DOHH2 (cell line): ENCODE results near the gene KAT7.

Source experiments
- H3F3A ChIP-seq: fragments of 200-600 bp; sonication (generic), shearing (Covaris generic); 2 replicates; pipeline ENCODE4 v1.6.0; 2016; ENCODE audit warnings: antibody characterized with exemption, mild to moderate bottlenecking; ENCODE audit not compliant: control insufficient read depth, insufficient read depth
- H3K27ac ChIP-seq: fragments of 200-600 bp; sonication (generic); 2 replicates; pipeline ENCODE4 v1.5.1; 2014; ENCODE audit warnings: low read depth, mild to moderate bottlenecking, low read length, moderate library complexity
- H3K27me3 ChIP-seq: fragments of 200-600 bp; sonication (generic); 2 replicates; pipeline ENCODE4 v1.6.1; 2014; ENCODE audit warnings: mild to moderate bottlenecking, low read length, mixed read lengths; ENCODE audit not compliant: control insufficient read depth
- H3K36me3 ChIP-seq: fragments of 200-600 bp; sonication (generic); 2 replicates; pipeline ENCODE4 v1.6.1; 2014; ENCODE audit warnings: mild to moderate bottlenecking, low read length, moderate library complexity, mixed read lengths; ENCODE audit not compliant: control insufficient read depth
- H3K4me1 ChIP-seq: fragments of 200-600 bp; sonication (generic); 2 replicates; pipeline ENCODE4 v1.6.1; 2014; ENCODE audit warnings: mild to moderate bottlenecking, low read length, mixed read lengths; ENCODE audit not compliant: control insufficient read depth
- H3K4me2 ChIP-seq: fragments of 200-600 bp; sonication (generic); 2 replicates; pipeline ENCODE4 v1.6.0; 2014; ENCODE audit warnings: mild to moderate bottlenecking, low read length, moderate library complexity
- H3K4me3 ChIP-seq: fragments of 200-600 bp; sonication (generic); 2 replicates; pipeline ENCODE4 v1.5.1; 2014; ENCODE audit warnings: mild to moderate bottlenecking, low read length, mixed read lengths
- H3K79me2 ChIP-seq: fragments of 200-600 bp; sonication (generic); 2 replicates; pipeline ENCODE4 v1.6.1; 2014; ENCODE audit warnings: mild to moderate bottlenecking, low read length, mixed read lengths; ENCODE audit not compliant: control insufficient read depth
- H3K9me2 ChIP-seq: fragments of 200-600 bp; sonication (generic); replicated peaks from 2 replicates; pipeline ENCODE4 v1.6.1; 2014; ENCODE audit warnings: mild to moderate bottlenecking, low read length, mixed read lengths; ENCODE audit not compliant: control insufficient read depth
- H3K9me3 ChIP-seq: fragments of 200-600 bp; sonication (generic); 2 replicates; pipeline ENCODE4 v1.6.1; 2014; ENCODE audit warnings: antibody characterized with exemption, low read length, mixed read lengths; ENCODE audit not compliant: control insufficient read depth, insufficient read depth
- H4K20me1 ChIP-seq: fragments of 200-600 bp; sonication (generic); 2 replicates; pipeline ENCODE4 v1.6.0; 2014; ENCODE audit warnings: low read depth, mild to moderate bottlenecking, antibody characterized with exemption, low read length, moderate library complexity; ENCODE audit not compliant: control insufficient read depth, insufficient read depth
- EZH2phosphoT487 ChIP-seq: fragments of 200-600 bp; sonication (generic); IDR thresholded peaks from 2 replicates; pipeline ENCODE4 v1.6.1; 2017; ENCODE audit warnings: borderline replicate concordance, mild to moderate bottlenecking, antibody characterized with exemption, low read length, moderate library complexity, mixed read lengths
- TF ChIP-seq, protein P1 (sequence below): fragments of 200-600 bp; sonication (generic); IDR thresholded peaks from one replicate; pipeline ENCODE4 v1.5.1; 2014; ENCODE audit warnings: antibody characterized with exemption, mild to moderate bottlenecking, low read depth, low read length; ENCODE audit not compliant: poor library complexity, severe bottlenecking

KAT7 gene

DNA sequence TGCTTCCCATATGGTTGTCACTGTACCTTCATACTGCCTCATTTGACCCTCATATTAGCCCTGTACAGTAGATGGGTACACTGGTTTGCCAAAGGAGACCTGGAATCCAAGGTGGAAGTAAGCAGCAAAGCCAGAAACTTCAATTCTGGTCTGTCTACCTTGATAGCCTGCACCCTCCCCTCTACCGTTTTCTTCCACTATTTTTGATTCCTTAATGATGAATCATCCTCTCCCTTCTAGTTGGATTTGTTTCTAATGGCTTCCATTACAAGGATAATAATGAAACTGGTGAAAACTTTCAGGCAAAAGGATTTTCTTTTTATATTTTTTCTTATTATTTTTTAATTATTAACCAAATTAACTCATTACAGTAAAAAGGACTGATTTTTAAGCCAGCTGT is 42.1 kb downstream of the KAT7 start:
- H3K4me1 ChIP-seq: peaks cover 2% of the 10 kb centered on the region
- H3K4me3 ChIP-seq: no peak overlapping the region
- peaks cover 55% of the 10 kb centered on the region for H3K36me3 ChIP-seq
- no peaks in the 10 kb centered on the region for H3K9me3 ChIP-seq
- no peak overlapping the region for H3K4me2 ChIP-seq
- no peaks in the 10 kb centered on the region for H3K9me2 ChIP-seq
- no peaks in the 10 kb centered on the region; the same call in 1 of the 2 replicates for H3F3A ChIP-seq
- no peaks in the 10 kb centered on the region for H3K79me2 ChIP-seq
- no peak overlapping the region for H3K27ac ChIP-seq
- no peaks in the 10 kb centered on the region for H3K27me3 ChIP-seq
- no peaks in the 10 kb centered on the region for H4K20me1 ChIP-seq
- TF ChIP-seq, protein P1, sequence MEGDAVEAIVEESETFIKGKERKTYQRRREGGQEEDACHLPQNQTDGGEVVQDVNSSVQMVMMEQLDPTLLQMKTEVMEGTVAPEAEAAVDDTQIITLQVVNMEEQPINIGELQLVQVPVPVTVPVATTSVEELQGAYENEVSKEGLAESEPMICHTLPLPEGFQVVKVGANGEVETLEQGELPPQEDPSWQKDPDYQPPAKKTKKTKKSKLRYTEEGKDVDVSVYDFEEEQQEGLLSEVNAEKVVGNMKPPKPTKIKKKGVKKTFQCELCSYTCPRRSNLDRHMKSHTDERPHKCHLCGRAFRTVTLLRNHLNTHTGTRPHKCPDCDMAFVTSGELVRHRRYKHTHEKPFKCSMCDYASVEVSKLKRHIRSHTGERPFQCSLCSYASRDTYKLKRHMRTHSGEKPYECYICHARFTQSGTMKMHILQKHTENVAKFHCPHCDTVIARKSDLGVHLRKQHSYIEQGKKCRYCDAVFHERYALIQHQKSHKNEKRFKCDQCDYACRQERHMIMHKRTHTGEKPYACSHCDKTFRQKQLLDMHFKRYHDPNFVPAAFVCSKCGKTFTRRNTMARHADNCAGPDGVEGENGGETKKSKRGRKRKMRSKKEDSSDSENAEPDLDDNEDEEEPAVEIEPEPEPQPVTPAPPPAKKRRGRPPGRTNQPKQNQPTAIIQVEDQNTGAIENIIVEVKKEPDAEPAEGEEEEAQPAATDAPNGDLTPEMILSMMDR: no peak
- TF ChIP-seq EZH2phosphoT487: no peak

DNA sequence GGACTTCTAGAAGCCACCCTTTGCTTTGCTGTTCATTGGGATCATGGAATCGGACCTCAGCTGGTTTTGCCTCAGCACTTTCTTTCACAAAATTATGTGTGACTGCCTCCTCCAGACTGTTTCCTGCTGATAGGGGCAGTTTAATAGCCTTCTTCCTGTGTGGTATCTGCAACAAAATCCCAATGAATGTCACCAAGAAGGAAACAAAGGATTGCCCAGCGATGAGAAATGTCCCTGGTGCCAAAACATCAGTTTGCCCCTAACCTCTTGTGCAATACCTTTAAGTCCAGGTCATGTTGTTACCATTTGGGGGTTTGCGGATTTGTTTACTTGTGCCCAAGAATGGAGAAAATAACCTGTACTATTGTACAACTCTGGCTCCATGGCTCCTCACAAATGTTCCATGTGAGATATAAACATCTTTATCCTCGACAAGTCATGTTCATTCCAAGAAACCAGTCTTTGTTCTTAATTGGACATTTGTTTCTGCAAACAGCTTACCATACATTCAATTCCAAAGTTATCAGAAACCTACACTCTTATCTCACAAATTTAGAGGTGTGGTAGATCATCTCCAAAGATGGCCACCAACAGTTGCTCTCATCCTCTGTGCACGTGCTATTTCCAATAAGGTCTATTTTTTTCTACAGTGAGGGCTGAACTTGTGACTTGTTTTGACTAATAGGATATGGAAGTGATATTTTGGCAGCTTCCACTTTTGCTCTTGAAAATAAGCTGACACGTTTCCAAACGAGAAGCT is 44.5 kb downstream of the KAT7 start:
- Histone ChIP-seq H3K79me2 (no peaks in the 10 kb centered on the region), H3K27ac (no peak overlapping the region), H3K36me3 (peaks cover 32% of the 10 kb centered on the region), H3K9me2 (no peaks in the 10 kb centered on the region), H3K27me3 (no peaks in the 10 kb centered on the region), H3K4me3 (no peak overlapping the region), H3F3A (no peaks in the 10 kb centered on the region; the same call in 1 of the 2 replicates), H4K20me1 (no peaks in the 10 kb centered on the region), H3K4me1 (peaks cover 8% of the 10 kb centered on the region), H3K4me2 (no peak overlapping the region), H3K9me3 (no peaks in the 10 kb centered on the region)
- TF ChIP-seq, protein P1: no peak
- TF ChIP-seq EZH2phosphoT487: no peak

DNA sequence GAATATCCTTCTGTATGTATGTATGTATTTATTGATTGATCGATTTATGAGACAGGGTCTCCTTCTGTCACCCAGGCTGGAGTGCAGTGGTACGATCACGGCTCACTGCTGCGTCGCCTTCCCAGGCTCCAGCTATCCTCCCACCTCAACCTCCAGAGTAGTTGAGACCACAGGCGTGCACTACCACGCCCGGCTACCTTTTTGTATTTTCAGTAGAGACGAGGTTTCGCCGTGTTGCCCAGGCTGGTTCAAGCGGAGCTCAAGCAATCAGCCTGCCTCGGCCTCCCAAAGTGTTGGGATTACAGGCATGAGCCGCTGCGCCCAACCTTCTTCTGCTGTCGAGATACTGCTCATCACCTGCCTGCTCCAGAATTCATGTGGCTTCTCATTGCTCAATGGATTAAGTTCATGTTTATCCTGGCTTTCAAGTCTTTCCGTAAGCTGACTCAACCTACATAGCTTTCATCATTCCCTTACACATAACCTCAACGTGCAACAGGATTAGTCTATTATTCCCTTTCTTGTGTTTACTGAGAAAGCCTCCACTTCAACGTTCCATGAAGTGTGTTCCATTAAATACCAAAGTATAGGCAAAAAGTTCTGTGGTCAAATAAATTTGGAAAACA is 45.8 kb downstream of the KAT7 start:
- no peaks in the 10 kb centered on the region for H3K9me2 ChIP-seq
- no peak for TF ChIP-seq EZH2phosphoT487
- TF ChIP-seq, protein P1: no peak
- peaks cover 8% of the 10 kb centered on the region for H3K4me1 ChIP-seq
- H3K27ac ChIP-seq: no peak overlapping the region
- H4K20me1 ChIP-seq: no peaks in the 10 kb centered on the region
- H3F3A ChIP-seq: no peaks in the 10 kb centered on the region; the same call in 1 of the 2 replicates
- H3K36me3 ChIP-seq: peaks cover 22% of the 10 kb centered on the region
- no peaks in the 10 kb centered on the region for H3K79me2 ChIP-seq
- H3K4me2 ChIP-seq: no peak overlapping the region
- H3K9me3 ChIP-seq: no peaks in the 10 kb centered on the region
- H3K4me3 ChIP-seq: no peak overlapping the region
- no peaks in the 10 kb centered on the region for H3K27me3 ChIP-seq
